Measurements from ENCODE around the gene TGM1.

TGM1 gene

DNA sequence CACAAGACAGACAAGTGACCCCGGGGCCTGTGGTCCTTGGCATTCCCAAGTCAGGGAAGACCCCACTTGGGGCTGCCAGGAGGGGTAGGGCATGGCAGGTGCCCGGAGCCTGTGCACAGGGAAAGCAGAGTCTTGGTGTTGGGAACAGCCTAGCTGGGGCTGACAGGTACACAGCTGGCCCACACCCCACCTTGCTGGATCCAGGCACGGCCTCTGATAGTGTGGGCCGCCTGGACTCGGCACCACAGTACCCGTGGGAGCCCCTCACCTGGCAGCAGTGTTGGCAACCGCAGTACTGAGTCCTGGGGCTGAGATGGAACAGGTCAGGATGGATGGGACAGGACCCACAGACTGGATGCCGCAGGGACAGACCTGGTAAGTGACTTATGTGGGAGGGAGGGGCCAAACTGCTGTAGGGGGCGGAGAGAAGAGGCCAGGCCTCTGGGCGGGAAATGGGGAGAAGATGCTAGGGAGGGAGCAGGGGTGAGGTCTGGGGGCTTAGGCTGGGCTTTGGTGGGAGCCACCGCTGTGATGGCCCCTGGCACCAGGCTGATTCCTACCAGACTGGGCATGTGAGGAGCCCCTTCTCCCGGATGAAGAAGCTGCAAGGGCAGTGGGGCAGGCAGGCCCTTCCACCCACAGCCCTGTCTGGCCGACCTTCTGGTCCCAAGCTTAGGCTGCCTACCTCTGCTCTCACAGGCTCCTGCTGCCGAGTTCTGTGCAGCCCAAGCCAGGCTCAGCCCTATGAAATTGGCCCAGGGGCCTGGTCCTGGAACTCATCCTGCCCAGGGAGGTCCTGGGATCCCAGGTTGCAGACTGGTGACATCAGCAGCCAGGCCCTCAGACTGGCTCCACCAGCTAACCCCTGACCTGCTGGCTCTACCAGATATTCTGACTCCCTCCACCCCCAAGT lies at the start of gene TGM1:
TGM1 (minus strand) TSS at position 357 of the 913 bp plus-strand sequence. CDS start 825 bp downstream, outside the sequence.
- no peak for DNase-seq

GRCh38 chr14:24311837-24312615 lies 49.0 kb upstream of the TGM1 start:
- DNase-seq, result no peak

GRCh38 chr14:24310646-24311604 lies 47.9 kb upstream of the TGM1 start, which contains the start of gene LTB4R:
Gene LTB4R, plus strand, starts transcription at chr14:24311502. Its CDS starts 4,150 bp downstream, at chr14:24315652.
- no peak for DNase-seq

GRCh38 chr14:24310265-24310645 lies 47.3 kb upstream of the TGM1 start:
- DNase-seq, result no peak

DNA sequence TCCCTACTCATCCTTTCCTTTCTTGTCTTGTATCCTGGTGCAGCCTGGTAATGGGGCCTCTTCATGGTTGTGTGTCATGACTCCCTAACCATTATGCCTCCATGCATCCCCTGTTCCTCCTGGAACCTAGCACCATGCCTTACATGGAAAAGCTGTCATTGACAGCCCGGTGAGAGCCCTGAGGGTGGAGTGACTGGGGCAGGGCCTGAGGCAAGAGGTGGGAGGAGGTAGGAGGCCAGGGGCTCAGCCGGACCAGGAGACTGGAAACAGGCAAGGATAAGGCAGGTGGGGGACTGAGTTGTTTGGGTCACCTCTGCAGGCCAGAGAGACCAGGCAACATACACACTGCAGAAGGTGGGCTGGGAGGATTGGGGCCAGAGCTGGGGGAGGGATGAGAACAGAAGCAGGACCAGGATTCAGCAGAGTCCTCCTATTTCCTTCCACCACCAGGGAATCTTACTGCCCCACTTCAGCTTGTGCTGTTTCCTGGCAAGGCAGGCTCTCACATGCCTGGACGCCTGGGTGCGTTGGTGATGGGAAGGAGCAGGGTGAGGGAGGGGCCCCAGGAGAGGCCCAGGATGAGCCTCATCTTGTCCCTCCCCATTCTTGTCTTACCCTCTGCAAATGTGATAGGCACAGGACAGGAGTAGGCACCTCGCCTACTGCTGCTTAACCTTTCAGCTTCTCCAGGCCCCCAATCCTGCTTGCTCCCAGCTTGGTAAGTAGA lies 46.7 kb upstream of the TGM1 start, which contains the start of gene LTB4R2:
LTB4R2 (plus strand) TSS at position 603 of the 727 bp plus-strand sequence. CDS start 525 bp downstream, outside the sequence.
- DNase-seq, result no peak

- DNase-seq, result no peak
Measured at GRCh38 chr14:24308342-24309124, 45.6 kb upstream of the TGM1 start.

DNA sequence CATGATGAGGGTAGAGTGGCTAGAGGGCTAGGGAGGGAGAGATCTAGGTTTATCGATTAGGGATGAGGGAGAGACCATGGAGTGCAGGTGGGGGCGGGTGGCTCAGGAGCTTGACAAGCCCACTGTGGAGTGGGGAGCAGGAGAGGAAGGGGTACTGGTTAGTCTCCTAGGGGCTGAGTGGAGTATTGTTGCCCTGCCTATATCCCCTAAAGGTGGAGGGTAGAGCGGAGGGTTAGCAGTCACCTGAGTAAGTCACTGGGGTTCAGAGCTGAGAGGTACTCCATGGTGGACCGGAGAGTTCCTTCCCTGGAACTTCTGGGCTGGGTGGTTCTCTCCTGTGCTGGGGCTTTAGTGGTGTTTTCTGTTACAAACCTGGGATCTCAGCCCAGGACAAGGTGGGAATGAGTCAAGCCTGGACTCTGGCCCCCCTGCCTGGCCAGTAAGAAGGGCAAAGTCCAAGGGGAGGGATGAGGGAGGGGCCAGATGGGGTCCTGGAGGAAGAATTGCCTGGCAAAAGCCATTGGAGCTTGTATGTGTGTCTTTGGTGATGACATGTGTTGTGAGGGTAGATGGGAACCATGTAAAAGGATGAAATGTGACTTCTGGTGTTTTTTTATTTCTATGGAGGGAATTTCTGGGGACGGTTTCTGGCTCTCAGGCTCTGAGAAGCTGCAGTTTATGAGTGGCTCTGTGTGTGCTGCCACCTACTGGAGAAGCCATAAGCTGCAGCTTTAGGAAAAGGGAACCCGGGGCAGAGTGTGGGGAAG lies 44.8 kb upstream of the TGM1 start, which contains the start of gene CIDEB:
CIDEB (minus strand) TSS at position 403 of the 767 bp plus-strand sequence; CDS start at position 284, 119 bp downstream.
- DNase-seq, result peak; percentile 5 to 17

- DNase-seq, result no peak
Measured at GRCh38 chr14:24307156-24307574, 44.2 kb upstream of the TGM1 start.

- DNase-seq, result no peak
Measured at GRCh38 chr14:24304019-24304387, 41.0 kb upstream of the TGM1 start.

DNA sequence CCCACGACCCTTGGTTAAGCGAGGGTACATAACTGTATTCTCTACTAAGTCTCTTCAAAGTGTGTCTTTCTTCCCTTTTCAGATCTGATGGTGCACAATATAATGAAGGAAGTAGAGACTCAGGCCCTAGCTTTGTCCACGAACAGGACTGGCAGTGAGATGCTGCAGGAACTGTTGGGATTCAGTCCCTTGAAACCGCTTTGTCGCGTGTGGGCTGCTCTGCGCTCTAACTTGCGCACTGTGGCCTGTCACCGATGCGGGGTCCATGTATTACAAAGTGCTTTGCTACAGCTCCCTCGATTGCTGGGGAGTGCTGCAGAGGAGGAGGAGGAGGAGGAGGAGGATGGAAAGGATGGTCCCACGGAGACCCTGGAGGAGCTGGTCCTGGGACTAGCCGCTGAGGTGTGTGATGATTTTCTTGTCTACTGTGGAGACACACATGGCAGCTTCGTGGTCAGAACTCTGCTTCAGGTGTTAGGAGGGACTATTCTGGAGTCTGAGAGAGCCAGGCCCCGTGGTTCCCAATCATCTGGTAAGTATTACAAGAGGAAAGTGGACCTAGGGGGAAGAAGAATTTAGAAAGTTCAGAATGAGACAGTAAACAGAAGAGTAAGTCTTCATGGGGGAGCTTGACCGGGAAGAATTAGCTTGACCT lies 37.5 kb upstream of the TGM1 start:
- no peak for DNase-seq

DNA sequence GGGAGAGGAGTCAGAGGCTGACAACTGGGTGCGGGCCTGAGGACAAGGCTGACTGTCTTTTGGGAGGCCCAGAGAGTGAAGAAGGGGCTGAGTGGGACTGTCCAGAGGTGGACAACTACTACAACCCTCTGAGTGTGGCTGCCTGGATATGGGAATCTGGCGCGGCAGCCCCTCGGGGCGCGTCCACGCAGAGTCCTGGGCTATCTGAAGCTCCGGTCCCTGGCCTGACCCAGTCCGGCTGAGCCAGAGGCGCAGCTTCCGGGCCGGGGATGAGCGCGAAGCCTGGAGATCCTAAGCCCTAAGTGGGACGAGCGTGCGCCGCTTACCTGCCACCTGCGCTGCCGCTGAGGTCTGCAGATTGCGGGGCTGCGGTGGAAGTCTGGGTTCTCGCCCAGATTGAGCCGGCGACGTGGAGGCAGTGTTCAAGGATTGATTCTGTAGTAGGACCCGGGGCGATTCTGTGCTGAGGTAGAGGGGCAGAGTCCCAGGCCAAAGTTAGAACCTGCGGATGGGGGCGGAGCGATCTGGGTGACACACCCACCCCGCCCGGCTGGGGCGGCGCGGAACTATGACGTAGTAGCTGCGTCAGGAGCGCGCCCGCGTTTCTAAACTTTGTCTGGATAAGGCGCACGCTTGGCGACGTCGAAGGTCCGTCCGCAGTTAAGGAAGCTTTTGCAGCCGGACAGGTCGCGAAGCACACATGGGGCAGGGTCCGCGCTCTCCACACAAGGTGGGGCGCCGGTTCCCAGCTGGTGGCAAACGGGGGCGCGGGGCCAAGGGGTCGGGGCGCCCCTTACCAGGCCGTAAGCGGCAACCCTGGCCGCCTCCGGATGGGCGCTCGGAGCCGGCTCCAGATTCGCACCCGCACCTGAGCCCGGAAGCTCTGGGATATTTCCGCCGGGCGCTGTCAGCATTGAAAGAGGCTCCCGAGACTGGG lies 36.5 kb upstream of the TGM1 start, which contains the start of the genes DHRS1 and NOP9:
DHRS1 (minus strand) TSS at position 526 of the 937 bp plus-strand sequence. CDS start 674 bp downstream, outside the sequence.
NOP9 (plus strand) TSS at position 596 of the 937 bp plus-strand sequence; CDS start at position 701, 105 bp downstream.
- DNase-seq, result peak; percentile 82 to 84

- DNase-seq, result no peak
Measured at GRCh38 chr14:24298892-24299254, 35.9 kb upstream of the TGM1 start.

DNA sequence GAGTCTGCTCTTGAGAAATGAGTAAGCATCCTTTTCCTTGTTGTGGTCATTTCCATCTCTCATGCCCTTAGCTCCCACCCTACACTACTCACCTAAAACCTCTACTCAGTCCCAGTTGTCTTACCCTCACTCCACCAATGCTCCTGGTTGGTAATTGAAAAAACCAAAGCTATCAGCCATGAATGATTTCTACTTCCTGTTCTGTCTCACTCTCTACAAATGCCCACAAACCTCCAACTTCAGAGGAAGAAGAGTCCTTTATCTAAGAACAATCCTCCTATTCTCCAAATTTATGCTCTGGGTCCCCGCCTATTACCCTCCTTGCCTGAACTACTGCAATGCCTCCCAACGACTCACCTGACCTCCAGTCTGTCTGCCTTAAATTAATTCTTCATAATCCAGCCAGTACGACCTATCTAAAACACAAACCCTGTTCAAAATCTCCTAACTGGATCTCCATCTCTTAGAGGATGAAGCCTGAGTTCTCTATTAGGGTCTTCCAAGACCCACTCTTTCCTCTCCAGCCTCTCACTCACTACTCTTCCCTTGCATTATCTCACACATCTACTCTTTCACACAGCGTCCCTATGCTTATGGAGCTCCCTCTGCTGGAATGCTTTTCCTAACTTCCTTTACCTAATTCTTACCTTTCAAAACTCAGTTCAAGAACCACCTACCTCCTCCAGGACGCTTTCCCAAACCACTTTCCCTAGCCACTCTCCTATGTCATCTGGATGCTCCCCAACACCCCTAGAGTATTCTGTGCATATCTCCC lies 34.4 kb upstream of the TGM1 start:
- DNase-seq, result peak; percentile 13 to 42

- peak; percentile 62 to 70 for DNase-seq
Measured at GRCh38 chr14:24296341-24297157, 33.6 kb upstream of the TGM1 start.

- no peak for DNase-seq
Measured at GRCh38 chr14:24293525-24293924, 30.5 kb upstream of the TGM1 start.
